ENCODE measurements around the gene KIAA1191. TPM values are rescaled to one million over a fixed set of nuclear protein-coding genes. Genes with fewer than 3 reads are reported as not detected.

KIAA1191 gene
- total RNA-seq, 3 donors from 2014 or later (not counting 1 experiment from before 2014, with no cell fraction given): 36.8 to 76.3 (median 75.7) TPM

- Mint-ChIP-seq H3K4me1 (peaks cover 31 to 33% of the 10 kb centered on the region in 2 donors), H3K27ac (no peak overlapping the region), H3K9me3 (no peaks in the 10 kb centered on the region), H3K27me3 (ENCODE audit: low read depth in 2 of 2) (no peaks in the 10 kb centered on the region), H3K36me3 (no peaks in the 10 kb centered on the region), H3K4me3 (no peak overlapping the region)
- no peak for ATAC-seq
- intact Hi-C loops (cut with micrococcal nuclease): no loop called here
- H3K4me3 ChIP-seq (ENCODE audit: low read length): no peak overlapping the region
- no peak for DNase-seq
- H3K27me3 ChIP-seq (ENCODE audit: control insufficient read depth, insufficient read depth, low read length): no peaks in the 10 kb centered on the region
- WGBS (ENCODE audit: insufficient coverage): 89% methylated on average over 9 of the region's 9 CpGs
- H3K9me3 ChIP-seq (ENCODE audit: control insufficient read depth, insufficient read depth, low read length): no peaks in the 10 kb centered on the region
- TF ChIP-seq CTCF (IDR thresholded peaks at IDR 0.05): no peak
- no peak overlapping the region for H3K27ac ChIP-seq (ENCODE audit: low read length)
- peaks cover 46% of the 10 kb centered on the region for H3K36me3 ChIP-seq (ENCODE audit: control insufficient read depth, insufficient read depth, low read length)
- peaks cover 9% of the 10 kb centered on the region for H3K4me1 ChIP-seq (ENCODE audit: control insufficient read depth, insufficient read depth, low read length)
These were observed 22.4 kb upstream of the KIAA1191 start for GRCh38 chr5:176383961-176384360.

- no peak overlapping the region for H3K4me3 Mint-ChIP-seq
- H3K4me3 ChIP-seq (ENCODE audit: low read length): no peak overlapping the region
- peaks cover 9% of the 10 kb centered on the region for H3K4me1 ChIP-seq (ENCODE audit: control insufficient read depth, insufficient read depth, low read length)
- peaks cover 46% of the 10 kb centered on the region for H3K36me3 ChIP-seq (ENCODE audit: control insufficient read depth, insufficient read depth, low read length)
- H3K27ac Mint-ChIP-seq: no peak overlapping the region
- H3K27me3 ChIP-seq (ENCODE audit: control insufficient read depth, insufficient read depth, low read length): no peaks in the 10 kb centered on the region
- 88% methylated on average over 14 of the region's 15 CpGs for WGBS (ENCODE audit: insufficient coverage)
- peaks cover 26 to 28% of the 10 kb centered on the region in 2 donors for H3K4me1 Mint-ChIP-seq
- DNase-seq: no peak
- H3K9me3 Mint-ChIP-seq: no peaks in the 10 kb centered on the region
- intact Hi-C loops (cut with micrococcal nuclease): no loop called here
- H3K36me3 Mint-ChIP-seq: no peaks in the 10 kb centered on the region
- H3K27ac ChIP-seq (ENCODE audit: low read length): no peak overlapping the region
- H3K9me3 ChIP-seq (ENCODE audit: control insufficient read depth, insufficient read depth, low read length): no peaks in the 10 kb centered on the region
- ATAC-seq: no peak
- no peaks in the 10 kb centered on the region for H3K27me3 Mint-ChIP-seq (ENCODE audit: low read depth in 2 of 2)
- TF ChIP-seq CTCF (IDR thresholded peaks at IDR 0.05): no peak
These were observed 21.8 kb upstream of the KIAA1191 start for GRCh38 chr5:176383248-176383905.

GRCh38 chr5:176382721-176383120 lies 21.2 kb upstream of the KIAA1191 start:
- H3K27me3 Mint-ChIP-seq (ENCODE audit: low read depth in 2 of 2): no peaks in the 10 kb centered on the region
- no peak overlapping the region for H3K4me3 Mint-ChIP-seq
- no peak for TF ChIP-seq CTCF (IDR thresholded peaks at IDR 0.05)
- Histone ChIP-seq H3K27me3 (ENCODE audit: control insufficient read depth, insufficient read depth, low read length) (no peaks in the 10 kb centered on the region), H3K9me3 (ENCODE audit: control insufficient read depth, insufficient read depth, low read length) (no peaks in the 10 kb centered on the region), H3K27ac (ENCODE audit: low read length) (no peak overlapping the region), H3K4me3 (ENCODE audit: low read length) (no peak overlapping the region), H3K36me3 (ENCODE audit: control insufficient read depth, insufficient read depth, low read length) (peaks cover 46% of the 10 kb centered on the region), H3K4me1 (ENCODE audit: control insufficient read depth, insufficient read depth, low read length) (peaks cover 4% of the 10 kb centered on the region)
- no peak overlapping the region for H3K27ac Mint-ChIP-seq
- H3K36me3 Mint-ChIP-seq: no peaks in the 10 kb centered on the region
- H3K4me1 Mint-ChIP-seq: peaks cover 20 to 21% of the 10 kb centered on the region in 2 donors
- intact Hi-C loops (cut with micrococcal nuclease): no loop called here
- 83% methylated on average over 2 of the region's 3 CpGs for WGBS (ENCODE audit: insufficient coverage)
- H3K9me3 Mint-ChIP-seq: no peaks in the 10 kb centered on the region
- ATAC-seq: no peak
- DNase-seq: no peak

GRCh38 chr5:176381979-176382378 lies 20.4 kb upstream of the KIAA1191 start:
- no peaks in the 10 kb centered on the region for H3K9me3 Mint-ChIP-seq
- ATAC-seq: no peak
- intact Hi-C loops (cut with micrococcal nuclease): no loop called here
- no peak for TF ChIP-seq CTCF (IDR thresholded peaks at IDR 0.05)
- Histone ChIP-seq H3K27me3 (ENCODE audit: control insufficient read depth, insufficient read depth, low read length) (no peaks in the 10 kb centered on the region), H3K9me3 (ENCODE audit: control insufficient read depth, insufficient read depth, low read length) (no peaks in the 10 kb centered on the region), H3K4me1 (ENCODE audit: control insufficient read depth, insufficient read depth, low read length) (no peaks in the 10 kb centered on the region), H3K27ac (ENCODE audit: low read length) (no peak overlapping the region), H3K36me3 (ENCODE audit: control insufficient read depth, insufficient read depth, low read length) (peaks cover 46% of the 10 kb centered on the region), H3K4me3 (ENCODE audit: low read length) (no peak overlapping the region)
- H3K36me3 Mint-ChIP-seq: no peaks in the 10 kb centered on the region
- no peak overlapping the region for H3K4me3 Mint-ChIP-seq
- no peaks in the 10 kb centered on the region for H3K27me3 Mint-ChIP-seq (ENCODE audit: low read depth in 2 of 2)
- 97% methylated on average over 3 of the region's 3 CpGs for WGBS (ENCODE audit: insufficient coverage)
- H3K27ac Mint-ChIP-seq: no peak overlapping the region
- H3K4me1 Mint-ChIP-seq: peaks cover 13 to 14% of the 10 kb centered on the region in 2 donors
- DNase-seq: no peak
